GM18511 (cell line): ENCODE data around the gene ZMAT3.

Source experiments
- ATAC-seq: cut with Tn5 transposase; IDR thresholded peaks from one replicate; pipeline ENCODE4 v1.9.1; 2021; ENCODE audit warnings: mild to moderate bottlenecking, moderate library complexity; ENCODE audit not compliant: unreplicated experiment

ZMAT3 gene

GRCh38 chr3:179027326-179027900 lies 44.2 kb downstream of the ZMAT3 start:
- no peak for ATAC-seq

GRCh38 chr3:179026636-179027035 lies 45.0 kb downstream of the ZMAT3 start:
- ATAC-seq: no peak

GRCh38 chr3:179021119-179021903 lies 50.3 kb downstream of the ZMAT3 start:
- ATAC-seq: no peak

- no peak for ATAC-seq
Observed at GRCh38 chr3:179020112-179020511, 51.5 kb downstream of the ZMAT3 start.

GRCh38 chr3:179018808-179019207 lies 52.8 kb downstream of the ZMAT3 start:
- ATAC-seq: no peak

GRCh38 chr3:179016979-179017670 lies 54.5 kb downstream of the ZMAT3 start:
- ATAC-seq: peak; percentile 72

- peak; percentile 58 for ATAC-seq
Observed at GRCh38 chr3:179015551-179016020, 56.0 kb downstream of the ZMAT3 start.

- no peak for ATAC-seq
Observed at GRCh38 chr3:179005706-179006105, 65.9 kb downstream of the ZMAT3 start.

- no peak for ATAC-seq
Observed at GRCh38 chr3:179005213-179005612, 66.4 kb downstream of the ZMAT3 start.

- ATAC-seq: no peak
Observed at GRCh38 chr3:179000659-179001058, 71.0 kb downstream of the ZMAT3 start.

- peak; percentile 62 for ATAC-seq
Observed at GRCh38 chr3:179000144-179000543, 71.5 kb downstream of the ZMAT3 start.

- ATAC-seq: no peak
Observed at GRCh38 chr3:178996399-178996798, 75.2 kb downstream of the ZMAT3 start.

GRCh38 chr3:178990293-178990692 lies 81.3 kb downstream of the ZMAT3 start:
- ATAC-seq: no peak

GRCh38 chr3:178989821-178990220 lies 81.8 kb downstream of the ZMAT3 start:
- ATAC-seq: no peak

- ATAC-seq: no peak
Observed at GRCh38 chr3:178987745-178988144, 83.9 kb downstream of the ZMAT3 start.

- ATAC-seq: no peak
Observed at GRCh38 chr3:178986456-178986855, 85.2 kb downstream of the ZMAT3 start.

GRCh38 chr3:178982137-178982536 lies 89.5 kb downstream of the ZMAT3 start:
- peak; percentile 96 for ATAC-seq

- no peak for ATAC-seq
Observed at GRCh38 chr3:178975320-178975719, 96.3 kb downstream of the ZMAT3 start.

GRCh38 chr3:178971614-178972013 lies 100.0 kb downstream of the ZMAT3 start:
- ATAC-seq: no peak

GRCh38 chr3:178969004-178969700 lies 102.5 kb downstream of the ZMAT3 start:
- ATAC-seq: peak; percentile 90
